ENCODE data around the gene RNASE7.

Gene RNASE7

GRCh38 chr14:21043387-21043973 is 1.3 kb downstream of the RNASE7 start:
- DNase-seq (ENCODE audit: low read depth, low spot score), result no peak

GRCh38 chr14:21043974-21044618 is 1.9 kb downstream of the RNASE7 start:
- DNase-seq (ENCODE audit: low read depth, low spot score), result no peak

- DNase-seq (ENCODE audit: low read depth, low spot score), result no peak
Observed at GRCh38 chr14:21047378-21047781, 5.2 kb downstream of the RNASE7 start.

GRCh38 chr14:21048638-21049037 is 6.5 kb downstream of the RNASE7 start:
- no peak for DNase-seq (ENCODE audit: low read depth, low spot score)

- DNase-seq (ENCODE audit: low read depth, low spot score), result no peak
Observed at GRCh38 chr14:21049271-21049673, 7.1 kb downstream of the RNASE7 start.

DNA sequence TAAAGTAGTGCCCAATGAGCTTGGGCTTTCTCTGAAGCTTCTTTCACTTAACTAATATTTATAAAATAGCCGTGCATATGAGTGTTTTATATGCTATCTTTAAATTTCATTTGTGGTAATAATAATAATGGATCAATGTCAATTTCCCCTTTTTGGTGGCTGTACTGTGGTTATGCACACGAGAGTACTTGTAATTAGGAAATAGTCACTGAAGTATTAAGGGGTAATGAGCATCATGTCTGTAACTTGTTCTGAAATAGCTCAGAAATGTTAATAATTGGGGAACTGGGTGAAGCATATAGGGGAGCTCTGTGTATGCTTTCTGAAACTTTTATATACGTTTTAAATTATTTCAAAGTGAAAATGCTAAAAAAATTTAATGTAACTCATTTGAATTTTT is 8.4 kb downstream of the RNASE7 start:
- no peak for DNase-seq (ENCODE audit: low read depth, low spot score)

GRCh38 chr14:21053184-21054122 is 11.3 kb downstream of the RNASE7 start:
- DNase-seq (ENCODE audit: low read depth, low spot score), result no peak

GRCh38 chr14:21054123-21054767 is 12.1 kb downstream of the RNASE7 start:
- DNase-seq (ENCODE audit: low read depth, low spot score), result no peak

DNA sequence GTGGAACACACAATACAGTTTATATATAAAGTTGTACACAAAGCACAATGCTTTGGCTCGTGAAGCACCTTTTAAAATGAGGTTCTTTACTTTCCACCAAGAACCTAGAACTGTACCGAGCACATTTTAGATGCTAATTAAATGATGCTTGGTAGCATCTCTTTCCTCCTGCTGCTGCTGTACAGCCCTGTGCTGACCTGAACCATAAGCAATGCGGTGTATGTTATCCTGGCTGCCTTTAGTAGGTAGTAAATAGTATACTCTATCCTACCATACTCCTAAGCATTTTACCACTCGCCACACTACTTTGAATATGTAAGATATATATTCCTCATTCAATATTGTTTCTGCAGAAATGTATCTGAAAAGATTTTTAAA is 12.6 kb downstream of the RNASE7 start:
- no peak for DNase-seq (ENCODE audit: low read depth, low spot score)

DNA sequence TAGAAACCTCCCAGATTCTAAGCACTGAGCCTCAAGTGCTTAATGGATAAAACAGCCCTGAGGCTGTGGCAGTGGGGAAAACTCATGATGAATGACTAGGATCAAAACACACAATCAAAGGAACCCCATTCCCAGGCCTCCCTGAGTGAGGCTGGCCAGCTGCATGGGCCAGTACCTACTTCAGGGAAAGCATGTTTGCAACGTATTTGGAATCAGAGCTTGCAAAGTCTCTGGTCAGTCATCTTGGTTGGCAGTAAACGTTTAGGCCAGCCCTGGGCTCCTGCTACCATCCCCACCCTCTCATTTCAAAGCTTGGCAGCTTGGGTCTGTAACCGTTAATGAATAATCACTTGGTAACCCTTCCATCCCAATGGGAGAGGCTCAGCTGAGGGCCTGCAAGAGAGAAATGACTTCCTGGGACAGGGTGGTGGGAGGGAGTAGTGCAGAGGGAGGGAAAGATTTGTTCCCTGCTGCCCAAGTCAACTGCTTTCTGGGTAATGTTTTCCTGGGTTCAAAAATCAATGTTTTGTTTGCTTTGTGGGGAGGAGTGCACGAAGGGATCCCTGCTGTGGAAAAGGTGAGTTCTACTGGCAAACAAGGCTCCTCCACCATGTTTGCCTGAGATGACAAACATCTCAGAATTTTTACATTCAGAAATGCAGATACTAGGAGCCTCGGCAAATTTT is 13.4 kb downstream of the RNASE7 start:
- no peak for DNase-seq (ENCODE audit: low read depth, low spot score)

DNA sequence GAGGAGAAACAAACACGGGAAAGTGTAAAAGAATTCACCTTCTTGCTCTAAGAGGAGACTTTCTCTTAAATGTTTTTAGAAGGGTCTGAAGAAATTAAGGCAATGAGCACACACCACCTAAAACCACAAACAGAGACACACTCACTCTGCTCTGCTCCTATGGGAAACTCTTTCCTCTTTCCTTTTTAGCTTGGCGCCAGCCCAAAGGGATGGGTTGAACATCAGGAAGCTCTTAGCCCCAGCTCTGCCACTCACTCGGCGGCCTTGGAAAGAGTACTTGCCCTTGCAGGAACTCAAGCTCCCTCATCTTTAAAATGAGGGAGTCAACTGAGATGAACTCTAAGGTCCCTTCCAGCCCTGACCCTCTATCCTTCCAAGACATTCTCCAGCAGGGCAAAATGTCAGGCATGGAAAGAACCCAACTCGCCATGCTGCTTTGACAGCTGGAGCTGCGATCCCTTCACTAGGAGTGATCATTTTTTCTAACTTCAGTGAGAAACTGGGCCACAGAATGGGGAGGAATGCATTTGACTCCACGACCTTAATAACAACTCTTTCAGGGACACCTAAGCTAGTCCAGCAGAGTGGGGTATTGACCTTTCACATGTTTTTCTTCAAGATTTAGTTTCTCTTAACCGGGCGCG is 14.5 kb downstream of the RNASE7 start:
- no peak for DNase-seq (ENCODE audit: low read depth, low spot score)

GRCh38 chr14:21057803-21058675 is 15.9 kb downstream of the RNASE7 start, which contains the start of gene RNASE8:
Gene RNASE8 (plus strand): TSS chr14:21057822. CDS start chr14:21057893, 71 bp downstream.
- DNase-seq (ENCODE audit: low read depth, low spot score), result no peak

GRCh38 chr14:21058903-21059302 is 16.7 kb downstream of the RNASE7 start:
- no peak for DNase-seq (ENCODE audit: low read depth, low spot score)

GRCh38 chr14:21059842-21060613 is 17.9 kb downstream of the RNASE7 start:
- DNase-seq (ENCODE audit: low read depth, low spot score), result no peak

DNA sequence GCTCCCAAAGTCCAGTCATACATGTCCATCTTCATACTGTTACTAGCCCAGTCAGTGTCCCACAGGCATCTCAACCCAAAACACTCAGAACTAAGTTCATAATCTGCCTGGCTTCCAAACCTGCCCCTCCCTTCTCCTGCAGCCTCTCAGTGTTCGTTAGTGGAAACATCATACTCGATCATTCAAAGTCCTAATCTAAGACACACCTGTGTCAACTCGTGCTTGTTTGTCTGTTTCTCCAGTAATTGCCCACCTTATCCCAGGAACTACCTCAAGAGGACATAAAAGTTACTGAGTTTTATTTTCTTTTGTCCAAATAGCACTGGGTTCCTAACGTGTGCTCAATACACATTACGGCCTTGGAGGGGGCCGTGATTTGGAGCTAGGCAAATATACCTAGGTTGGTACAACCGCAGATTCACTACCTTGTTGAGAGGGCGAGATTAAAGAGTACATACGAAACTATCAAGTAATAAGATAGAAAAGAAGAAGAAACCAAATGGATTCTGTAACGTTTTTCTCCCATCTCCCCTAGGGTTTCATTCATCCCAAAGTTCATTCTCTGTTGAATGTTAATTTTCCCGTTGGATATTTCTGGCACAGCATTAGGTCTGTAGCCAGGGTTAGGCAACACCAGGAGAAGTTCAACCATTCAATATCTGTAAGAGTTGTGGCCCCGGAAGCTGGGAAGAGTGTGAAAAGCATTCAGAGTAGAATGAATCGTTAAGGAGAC is 18.6 kb downstream of the RNASE7 start:
- no peak for DNase-seq (ENCODE audit: low read depth, low spot score)

DNA sequence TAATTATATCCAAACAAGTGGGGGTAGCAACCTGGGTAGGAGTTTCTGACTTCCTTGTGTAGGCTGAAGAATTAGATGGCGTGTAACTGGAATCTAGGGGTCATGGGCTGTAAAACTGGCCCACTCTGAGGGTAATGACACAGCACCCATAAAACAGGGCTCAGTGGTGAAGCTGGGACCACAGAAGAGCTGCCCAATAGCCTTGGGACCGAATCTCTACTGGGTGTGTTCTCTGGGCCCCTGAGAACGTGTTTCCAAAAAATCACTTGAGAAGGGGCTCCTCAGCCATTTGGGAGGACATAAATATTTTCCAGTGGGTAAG is 19.1 kb downstream of the RNASE7 start:
- no peak for DNase-seq (ENCODE audit: low read depth, low spot score)

- no peak for DNase-seq (ENCODE audit: low read depth, low spot score)
Observed at GRCh38 chr14:21063479-21063878, 21.3 kb downstream of the RNASE7 start.

GRCh38 chr14:21066882-21067502 is 24.8 kb downstream of the RNASE7 start:
- DNase-seq (ENCODE audit: low read depth, low spot score), result no peak

Measured in activated naive CD8-positive, alpha-beta T cell treated with anti-CD3 and anti-CD28 coated beads, Interleukin-2, amount 50 U/mL, for 16 hours (primary cell).